HG03108 (cell line): ENCODE results near the gene KCND2.

Experiments
- ATAC-seq: cut with Tn5 transposase; IDR thresholded peaks from one replicate; pipeline ENCODE4 v1.9.1; 2021; ENCODE audit warnings: moderate library complexity; ENCODE audit not compliant: unreplicated experiment

Gene KCND2

DNA sequence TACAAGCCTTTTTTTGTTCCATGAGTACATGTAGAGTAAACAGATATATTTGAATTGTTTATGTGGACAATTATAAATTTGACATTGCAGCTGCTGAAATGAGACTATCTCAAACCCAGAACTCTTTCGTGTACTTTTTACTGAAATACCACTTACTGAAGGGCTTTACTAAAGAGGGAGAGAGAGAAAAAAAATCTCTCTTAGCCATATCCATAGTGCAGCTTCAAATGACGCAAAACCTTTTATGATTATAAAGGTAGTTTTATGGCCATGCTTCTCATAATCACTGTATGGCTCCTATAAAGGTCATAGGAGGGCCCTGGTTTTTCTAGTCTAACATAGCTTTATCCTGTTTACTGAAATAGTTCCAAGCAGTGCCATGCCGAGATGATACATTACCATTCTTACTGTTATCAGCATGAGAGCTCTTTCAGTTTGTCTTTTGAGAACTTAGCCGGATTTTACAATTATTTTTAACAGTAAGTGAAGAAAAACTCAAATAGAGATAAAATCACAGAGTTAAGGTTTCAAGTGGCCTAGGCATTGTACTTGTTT is 35.1 kb downstream of the KCND2 start:
- ATAC-seq = no peak

DNA sequence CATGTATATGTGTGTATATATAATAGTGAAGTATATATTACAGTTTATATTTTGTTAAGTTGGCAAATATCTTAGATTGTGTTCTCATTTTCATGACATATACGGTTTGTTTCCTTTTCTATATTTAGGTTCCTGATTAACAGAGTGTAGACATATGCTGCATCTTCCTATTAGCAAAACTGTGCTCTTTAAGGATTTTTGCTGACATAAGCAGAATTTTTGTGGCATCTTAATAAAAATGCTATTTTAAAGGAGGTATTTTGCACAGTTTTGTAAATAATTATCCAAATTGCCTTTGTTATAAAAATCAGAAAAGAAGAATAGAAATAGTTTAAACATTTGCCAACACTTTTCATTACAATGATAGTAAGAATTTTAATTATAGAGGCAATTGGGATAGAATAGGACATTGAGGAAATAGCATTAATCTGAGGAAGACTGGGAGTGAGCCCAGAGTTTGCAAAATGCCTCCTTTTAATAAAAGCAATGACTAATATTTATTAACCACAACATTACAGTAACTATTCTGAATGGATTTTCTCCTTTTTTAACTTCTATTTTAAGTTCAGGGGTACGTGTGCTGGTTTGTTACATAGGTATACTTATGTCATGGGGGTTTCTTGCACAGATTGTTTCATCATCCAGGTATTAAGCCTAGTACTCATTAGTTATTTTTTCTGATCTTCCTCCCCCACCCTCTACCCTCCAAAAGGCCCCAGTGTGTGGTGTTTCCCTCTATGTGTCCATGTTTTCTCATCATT is 38.2 kb downstream of the KCND2 start:
- ATAC-seq = no peak

DNA sequence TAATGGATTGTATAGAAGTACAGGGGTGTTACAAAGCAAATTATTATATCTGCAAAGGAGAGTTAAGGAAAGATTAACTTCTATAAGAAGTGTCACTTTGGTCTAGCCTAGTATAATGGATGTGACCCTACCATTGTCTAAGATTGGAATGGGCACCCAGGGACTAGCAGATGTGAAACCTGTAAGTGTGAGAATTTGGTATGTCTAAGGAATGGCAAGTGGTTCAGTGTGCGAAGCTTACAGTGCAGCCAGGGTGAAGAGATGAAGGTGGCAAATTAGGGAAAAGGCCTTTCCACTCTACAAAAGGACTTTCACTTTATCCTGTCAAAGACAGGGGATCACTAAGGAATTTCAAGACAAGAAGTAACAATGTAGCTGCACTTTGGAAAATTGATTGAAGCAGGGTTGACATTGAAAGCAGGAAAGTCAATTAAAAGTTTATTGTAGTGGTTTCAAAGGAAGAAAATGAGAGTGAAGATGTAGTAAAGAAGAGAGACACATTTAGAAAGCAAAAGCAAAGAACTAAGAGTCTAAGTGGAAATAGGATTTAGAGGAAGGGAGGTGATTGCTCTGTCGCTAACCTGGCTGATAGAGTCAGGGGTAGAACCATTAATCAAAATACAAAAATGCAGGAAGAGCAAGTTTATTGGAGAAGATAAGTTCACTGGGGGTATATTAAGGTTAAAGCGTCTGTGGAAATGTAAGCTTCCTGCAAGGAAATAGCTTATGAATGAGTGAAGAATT is 47.4 kb downstream of the KCND2 start:
- ATAC-seq = no peak

DNA sequence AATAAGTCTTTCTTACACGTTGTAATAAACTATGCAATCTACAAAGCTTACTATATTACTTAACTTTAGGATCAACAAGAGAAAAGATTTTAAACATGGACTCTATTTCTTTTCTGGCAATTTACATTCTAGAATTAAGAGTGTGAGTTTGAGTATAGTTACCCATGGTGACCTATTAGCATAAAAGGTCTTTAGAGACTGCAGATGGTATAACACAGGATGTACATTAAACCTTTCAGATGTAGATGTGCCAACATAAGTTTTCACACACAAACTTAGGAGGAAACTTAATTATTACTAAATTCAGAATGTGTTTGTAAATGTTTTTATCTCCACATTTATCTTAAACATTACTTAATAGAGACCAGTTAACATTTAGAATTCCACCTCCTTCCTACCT is 54.1 kb downstream of the KCND2 start:
- no peak for ATAC-seq

DNA sequence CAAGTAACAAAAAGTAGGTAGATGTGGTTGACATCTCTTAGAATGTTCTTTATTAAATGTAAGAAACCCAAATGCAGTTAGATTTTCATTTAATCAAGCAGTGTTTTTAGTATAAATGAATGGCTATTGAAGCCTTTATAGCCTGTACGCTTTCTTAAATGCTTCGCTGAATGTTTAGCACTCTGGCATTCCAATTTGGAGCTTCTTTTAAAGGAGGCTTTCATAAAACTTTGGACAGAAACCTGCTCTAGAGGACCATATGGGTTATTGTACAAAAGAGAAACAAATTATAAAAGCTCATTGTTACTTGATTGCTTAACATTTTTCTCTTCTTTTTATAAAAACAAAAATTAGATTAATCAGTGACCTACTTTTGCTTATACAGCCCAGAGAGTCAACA is 59.5 kb downstream of the KCND2 start:
- no peak for ATAC-seq

DNA sequence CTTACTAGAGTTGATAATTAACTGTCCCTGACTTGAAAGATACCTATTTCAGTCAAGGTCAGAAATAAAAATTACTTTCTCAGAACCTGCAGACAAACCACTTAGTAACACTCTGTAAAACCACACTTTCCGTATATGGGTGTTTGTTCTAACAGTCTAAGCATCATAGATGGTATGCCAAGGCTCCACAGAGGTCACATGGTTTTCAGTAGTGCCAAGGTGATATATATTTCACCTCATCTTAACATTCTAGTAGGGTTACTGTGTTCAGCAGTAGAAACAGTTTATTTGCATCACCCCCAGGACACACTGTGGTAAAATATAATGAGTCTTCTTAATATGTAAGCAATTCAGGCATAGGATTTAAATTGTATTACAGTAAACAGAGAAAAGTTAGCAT is 61.5 kb downstream of the KCND2 start:
- peak; percentile 96 for ATAC-seq

DNA sequence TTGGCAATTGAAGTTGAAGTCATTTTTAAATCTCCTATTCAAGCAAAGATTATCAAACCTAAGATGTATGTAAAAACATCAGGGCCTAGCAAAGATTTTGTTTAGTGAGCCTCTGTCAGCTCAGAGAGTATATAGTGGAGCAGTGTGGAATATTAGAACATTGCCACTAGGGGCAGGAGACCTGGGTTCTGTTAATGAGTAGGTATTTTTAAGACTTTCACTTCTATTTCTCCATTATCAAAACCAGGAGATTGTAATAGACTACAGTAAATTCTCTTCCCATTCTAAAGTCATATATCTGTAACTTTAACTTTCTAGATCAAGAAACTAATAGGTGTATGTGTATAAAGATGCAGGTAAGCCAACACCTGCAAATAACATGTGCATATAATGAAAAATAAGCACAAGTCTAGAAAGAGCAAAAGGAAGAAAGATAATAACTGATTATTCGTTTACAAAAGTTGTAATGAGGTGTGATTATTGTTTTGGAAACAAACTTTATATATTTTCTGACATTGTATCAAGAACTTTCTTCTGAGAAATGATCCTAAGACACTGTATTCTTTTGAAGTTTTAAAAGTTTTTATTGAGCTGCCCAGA is 64.4 kb downstream of the KCND2 start:
- ATAC-seq = no peak

DNA sequence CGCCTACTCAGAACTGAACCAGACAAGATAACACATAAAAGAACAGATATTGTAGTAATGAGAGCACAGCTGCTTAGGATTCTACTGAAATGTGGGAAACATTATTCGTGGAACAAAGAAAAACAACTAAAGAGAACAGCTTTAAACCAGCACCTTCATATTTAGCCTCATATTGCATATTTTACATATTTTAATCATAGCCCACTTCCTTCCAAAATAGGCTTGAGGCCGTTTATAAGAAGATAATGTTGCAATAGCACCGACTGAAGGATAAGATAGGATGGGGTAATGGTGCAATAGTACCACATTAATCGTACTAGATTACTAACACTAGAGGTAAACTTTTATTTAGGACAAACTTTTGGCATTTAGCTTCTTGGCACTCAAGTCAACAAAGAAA is 71.3 kb downstream of the KCND2 start:
- ATAC-seq = no peak

DNA sequence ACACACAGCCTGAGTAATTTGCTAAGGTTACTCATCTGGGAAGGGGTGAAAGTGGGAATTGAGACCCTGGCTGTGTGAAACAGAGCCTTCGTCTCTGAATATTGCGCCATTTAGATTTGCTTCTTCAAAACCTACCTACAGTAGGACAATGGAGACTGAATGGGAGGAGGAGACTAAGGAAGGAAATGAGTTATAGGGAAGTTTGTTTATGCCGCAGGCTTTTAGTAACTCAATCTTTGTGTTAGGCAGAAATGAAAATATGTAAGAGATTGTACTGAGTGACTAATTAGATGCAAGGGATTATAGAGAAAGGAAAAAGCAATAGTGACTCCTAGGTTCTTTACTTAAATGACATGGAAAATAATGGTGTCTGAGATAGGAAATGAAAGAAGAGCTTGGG is 80.2 kb downstream of the KCND2 start:
- no peak for ATAC-seq

DNA sequence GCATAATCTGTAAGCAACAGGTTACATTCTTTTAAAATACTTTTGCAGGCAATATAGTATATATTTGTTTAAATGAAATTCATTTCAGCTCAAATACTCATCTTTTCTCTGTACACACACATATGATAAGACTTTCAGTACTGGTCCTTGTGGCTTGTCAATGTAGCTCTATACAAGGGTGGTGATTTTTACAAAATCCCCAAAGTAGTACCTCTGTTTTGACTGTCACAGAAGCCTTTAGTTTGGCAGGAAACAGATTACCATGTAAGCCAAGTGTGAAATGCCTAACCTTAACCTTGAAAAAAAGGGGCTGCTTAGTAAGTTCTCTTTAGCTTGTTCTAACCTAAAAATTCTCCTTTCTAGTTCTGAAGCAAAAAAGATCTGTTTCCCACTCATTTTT is 87.9 kb downstream of the KCND2 start:
- peak; percentile 97 for ATAC-seq

DNA sequence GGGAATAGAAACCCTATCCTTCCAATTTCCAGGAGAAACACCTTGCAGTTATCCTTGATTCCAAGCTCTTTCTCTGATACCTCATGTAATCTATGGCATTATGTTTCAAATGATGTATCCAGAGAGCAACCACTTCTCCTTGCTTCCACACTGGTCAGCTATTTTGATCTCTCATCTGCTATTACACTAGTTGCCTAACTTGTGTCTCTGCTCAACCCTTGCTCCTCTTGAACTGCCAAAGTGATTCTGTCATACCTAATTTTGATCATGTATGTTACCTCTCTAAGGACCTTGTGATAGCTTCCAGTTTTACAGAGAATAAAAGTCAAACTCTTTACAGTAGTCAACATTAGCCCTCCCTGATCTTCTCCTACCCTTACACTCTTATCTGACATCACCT is 90.4 kb downstream of the KCND2 start:
- ATAC-seq = no peak

DNA sequence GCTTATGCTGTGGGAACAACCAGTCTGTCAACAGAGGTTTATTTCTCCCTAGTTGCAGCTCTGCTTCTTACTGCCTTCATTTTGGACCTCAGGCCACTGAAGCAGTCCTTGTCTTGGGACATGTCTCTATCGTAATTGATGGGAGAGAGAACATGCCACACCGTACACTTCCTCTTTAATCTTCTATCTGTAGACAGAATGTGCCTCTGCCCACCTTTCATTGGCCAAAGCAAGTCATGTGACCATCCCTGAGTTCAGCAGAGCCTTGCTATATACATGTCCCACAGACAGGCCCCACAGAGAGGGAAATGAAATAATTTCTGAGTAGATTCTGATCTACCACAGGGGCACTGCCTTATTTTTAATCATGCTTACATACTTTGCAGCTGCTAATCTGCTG is 98.0 kb downstream of the KCND2 start:
- no peak for ATAC-seq

DNA sequence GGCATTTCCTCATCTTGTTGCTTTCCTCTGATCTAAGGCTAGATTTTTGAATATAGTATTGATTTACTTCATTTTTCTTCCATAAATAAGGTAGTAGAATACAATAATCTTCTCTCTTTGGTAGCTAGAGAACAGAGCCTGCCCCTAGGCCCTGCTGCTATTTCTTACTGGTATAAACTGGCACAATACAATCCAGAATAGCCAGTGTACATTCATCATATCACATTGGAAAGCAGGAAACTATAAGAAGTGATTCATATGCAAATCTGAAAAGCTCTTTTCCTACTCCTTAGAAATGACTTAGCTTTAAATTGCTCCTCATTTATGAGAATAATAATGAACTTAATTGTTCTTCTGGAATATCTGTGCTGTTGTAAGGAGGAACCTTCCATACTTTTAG is 100.2 kb downstream of the KCND2 start:
- ATAC-seq = no peak

DNA sequence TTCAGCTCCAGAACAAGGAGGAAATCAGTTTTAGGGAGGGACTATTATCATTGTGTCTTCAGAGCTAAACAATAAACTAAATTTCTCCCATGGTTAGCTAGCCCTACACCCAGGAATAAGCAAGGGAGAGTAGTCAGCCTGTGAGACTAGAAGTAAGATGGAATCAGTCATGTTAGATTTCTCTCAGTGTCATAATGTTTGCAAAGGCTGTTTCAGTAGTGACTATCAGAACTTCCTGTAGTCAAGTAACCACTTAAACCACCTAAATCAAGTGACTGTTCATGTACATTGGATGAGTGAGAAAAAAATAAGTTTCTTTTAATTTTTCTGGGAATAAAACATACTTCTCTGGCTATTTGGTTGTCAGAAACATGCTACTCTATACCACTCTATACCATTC is 121.6 kb downstream of the KCND2 start:
- peak; percentile 37 for ATAC-seq

DNA sequence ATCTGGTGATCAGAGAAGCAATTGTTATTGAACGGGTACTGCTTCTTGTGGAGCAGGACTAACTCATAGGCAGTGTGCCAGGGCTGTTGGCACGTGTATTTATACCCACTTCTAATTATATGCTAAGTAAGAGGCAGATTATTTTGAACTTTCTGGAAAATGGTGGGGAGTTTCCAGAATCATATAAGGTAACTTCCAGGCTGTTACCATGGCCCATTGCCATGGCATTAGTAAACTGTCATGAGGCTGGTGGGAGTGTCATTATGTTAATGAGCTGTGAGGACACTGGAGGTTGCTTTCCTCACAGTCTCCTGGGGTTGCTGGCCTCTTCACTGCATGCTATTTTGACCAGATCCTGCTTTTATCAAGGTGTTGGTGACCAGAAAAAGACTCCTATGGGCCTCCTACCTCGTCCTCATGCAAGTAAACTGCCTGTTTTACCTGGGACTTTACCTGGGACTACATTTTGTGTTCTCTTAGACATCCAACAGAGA is 122.6 kb downstream of the KCND2 start:
- peak; percentile 87 for ATAC-seq

DNA sequence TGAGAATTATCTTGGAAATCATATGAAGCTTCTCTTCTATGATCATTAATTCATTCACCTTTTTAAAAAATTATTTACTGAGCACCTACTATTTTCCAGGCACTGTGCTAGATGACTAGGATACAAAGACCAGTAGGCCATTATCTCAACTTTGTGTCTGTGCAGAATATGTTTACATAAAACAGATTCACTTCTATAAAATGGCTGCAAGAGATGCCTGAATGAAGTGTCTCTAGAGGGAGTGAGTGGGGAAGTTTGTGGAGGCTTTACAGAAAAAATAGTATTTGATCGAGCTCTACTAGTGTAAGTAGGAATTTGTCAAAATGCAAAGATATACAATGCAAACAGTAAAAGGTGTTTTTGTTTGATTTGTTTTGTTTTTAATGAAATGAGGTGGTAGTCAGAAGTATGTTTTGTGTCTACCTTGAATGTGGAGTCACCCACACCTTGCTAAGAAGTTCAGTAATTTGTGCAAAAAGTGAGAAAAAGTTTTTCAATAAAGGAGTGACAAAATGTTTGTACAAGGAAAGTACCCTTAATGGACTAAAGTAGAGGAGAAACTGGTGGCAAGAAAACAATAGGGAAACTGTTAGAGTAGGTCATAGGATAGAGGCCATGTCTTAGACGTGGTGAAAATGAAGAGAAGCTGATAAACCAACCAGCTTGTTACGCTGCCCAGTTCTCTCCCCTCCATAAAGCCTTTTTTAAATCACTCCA is 125.5 kb downstream of the KCND2 start:
- no peak for ATAC-seq

DNA sequence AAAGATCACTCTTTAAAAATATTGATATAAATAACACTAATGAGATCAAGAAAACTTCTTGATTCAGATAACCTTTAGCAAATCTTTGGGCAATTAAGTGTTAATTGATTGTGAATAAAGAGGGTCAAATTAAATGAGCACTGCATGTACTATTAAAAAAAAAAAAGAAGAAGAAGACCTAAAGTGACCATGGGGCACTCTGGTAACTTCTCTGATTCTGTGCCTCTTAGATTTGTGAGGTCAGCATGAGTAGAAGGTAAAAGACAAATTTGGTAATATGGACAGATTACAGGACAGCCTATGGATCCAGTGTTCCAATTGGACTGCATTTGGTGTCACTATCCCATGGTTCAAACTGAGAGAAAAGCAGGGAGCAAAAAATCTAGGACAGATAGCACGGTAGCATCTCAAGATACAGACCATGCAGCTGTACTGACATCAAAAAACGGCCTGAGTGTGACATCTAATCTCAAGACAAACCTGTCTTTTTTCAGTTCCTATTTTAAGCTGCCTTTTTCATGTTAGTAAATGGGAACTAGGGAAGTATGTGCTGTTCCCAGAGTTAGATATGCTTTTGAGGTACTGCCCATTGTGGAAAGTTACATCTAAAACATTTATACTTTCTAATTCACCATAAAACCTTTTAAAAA is 128.0 kb downstream of the KCND2 start:
- no peak for ATAC-seq

DNA sequence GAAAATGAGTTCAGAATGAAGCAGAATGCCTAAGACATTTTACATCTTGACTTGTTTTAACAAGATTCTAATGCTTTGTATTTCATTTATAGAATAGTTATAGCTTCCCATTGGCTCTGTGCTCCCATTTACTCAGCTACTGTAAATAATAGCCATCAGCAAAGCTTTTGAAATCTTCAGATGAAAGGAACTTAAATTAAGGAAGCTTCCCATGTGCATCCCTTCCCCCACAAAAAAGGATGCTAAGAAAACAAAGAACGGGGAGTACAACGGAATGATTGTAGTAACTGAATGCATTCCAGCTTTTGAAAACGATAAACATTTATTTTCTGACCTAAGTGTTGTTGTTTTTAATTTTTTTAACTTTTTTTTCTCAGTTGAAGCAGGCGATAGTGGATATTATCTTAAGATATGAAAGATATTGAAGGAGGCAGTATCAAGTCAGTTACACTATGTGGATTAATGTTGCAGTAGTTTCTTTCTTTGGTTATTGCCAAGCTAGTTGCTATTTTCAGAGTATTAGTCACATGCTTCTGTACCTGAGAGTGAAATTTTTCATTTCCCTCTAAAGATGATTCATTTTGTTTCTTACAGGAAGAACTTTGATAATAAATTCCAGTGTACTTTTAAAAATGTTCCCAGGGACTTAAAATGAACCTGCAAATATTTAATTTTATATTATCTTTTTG is 129.2 kb downstream of the KCND2 start:
- peak; percentile 63 for ATAC-seq

DNA sequence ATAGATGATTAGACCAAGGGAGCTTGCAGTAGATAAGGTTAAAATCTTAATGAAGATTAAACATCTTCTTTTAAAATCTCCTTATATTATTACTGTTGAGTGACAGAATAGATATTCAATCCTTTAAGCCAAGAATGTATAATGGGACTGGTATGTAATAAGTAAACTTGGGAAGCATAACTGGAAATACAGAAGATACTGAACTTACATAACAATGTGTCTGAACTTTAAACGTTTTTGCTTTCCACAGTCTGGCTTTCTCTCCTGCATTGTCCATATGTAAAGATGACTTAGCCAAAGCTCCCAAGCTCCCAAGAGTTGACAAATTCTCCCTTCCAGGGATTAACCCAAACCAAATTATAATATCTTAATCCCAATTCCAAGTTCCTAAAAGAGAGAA is 129.8 kb downstream of the KCND2 start:
- ATAC-seq = no peak

DNA sequence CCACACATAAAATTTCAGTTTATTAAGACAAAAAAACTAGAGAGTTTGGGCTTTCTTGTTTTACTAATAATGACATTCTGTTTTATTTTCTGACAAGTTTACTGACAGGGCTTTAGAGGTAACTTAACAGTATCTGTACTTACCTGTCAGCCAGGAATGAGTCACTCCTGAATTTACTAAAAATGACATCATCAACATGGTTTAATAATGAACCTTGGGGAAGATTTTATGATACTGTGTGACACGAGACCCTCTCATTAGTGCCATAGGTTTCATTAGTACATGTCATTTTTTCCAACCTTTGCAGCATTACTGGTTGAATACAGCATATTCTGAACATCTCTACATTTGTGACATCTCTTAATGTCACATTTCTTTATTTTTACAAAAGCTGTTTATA is 131.1 kb downstream of the KCND2 start:
- ATAC-seq = peak; percentile 46
